NCI-H69 (cell line): ENCODE data around the gene SACS.

Experiments used
- DNase-seq: peaks from one replicate; lab custom pipeline; 2025; lab: John Stamatoyannopoulos, UW

SACS gene

DNA sequence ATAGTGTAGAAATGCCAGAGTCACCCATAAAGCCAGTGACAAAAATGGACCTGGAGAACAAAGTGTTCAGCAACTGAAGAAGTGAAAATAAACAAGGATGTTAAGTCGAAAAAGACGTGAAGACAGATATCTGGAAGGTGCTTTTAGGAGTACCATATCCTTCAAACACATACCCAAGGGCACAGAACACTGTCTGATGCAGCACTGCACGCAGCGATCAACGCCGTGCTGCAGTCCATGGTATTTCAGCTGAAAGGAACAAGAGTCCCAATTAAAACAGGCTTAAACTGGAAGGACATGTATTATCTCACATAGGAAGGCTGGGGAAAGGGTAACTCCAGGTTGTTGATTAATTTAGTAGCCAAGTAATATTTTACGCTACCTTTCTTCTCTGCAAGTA, 144.5 kb downstream of the SACS start:
- DNase-seq = no peak

- DNase-seq = no peak
Measured at GRCh38 chr13:23288564-23288963, 144.9 kb downstream of the SACS start.

GRCh38 chr13:23279321-23279720, 154.2 kb downstream of the SACS start:
- DNase-seq = no peak
